ENCODE results near the gene CHRM2.

The CHRM2 gene

GRCh38 chr7:136897676-136898075 lies 29.2 kb downstream of the CHRM2 start:
- no peak for DNase-seq

GRCh38 chr7:136900005-136900404 lies 31.6 kb downstream of the CHRM2 start:
- no peak for DNase-seq

DNA sequence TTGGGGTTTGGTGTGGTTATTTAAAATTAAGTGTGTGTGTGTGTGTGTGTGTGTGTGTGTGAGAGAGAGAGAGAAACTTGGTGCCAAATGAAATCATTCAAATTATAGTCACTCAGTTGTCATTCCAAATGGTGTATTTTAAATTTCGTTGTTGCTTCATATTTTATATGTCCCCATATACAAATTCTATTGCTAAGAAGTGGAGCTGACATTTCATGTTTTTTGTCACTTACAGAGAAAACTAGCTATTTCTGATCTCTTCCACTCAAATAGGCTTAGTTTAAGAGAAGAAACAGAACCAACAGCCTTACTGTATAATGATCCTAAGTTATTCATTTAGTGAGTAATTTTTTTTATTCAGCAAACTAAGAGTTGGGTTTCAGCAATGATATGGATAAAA lies 42.3 kb downstream of the CHRM2 start:
- DNase-seq: no peak

DNA sequence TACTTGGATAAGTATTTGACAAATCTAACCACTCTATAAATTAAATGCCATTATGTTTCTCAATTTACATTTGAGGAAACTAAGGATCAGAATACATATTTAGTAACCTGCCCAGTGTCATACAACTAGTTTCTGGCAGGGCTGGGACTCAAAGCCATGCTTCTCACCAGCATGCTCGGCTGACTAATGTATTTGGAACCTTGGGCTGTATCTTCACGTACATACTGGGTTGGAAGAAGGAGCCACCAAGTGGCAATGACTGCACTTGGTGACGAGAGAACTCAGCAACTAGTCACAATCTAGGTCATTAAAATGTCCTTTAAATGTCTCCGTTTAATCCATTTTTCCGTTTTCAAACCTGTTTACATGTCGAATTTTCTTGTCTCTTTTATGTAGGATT lies 42.9 kb downstream of the CHRM2 start:
- DNase-seq: no peak

GRCh38 chr7:136912339-136912738 lies 43.9 kb downstream of the CHRM2 start:
- DNase-seq: no peak

- no peak for DNase-seq
Measured at GRCh38 chr7:136914016-136914415, 45.6 kb downstream of the CHRM2 start.

- DNase-seq: no peak
Measured at GRCh38 chr7:136919820-136920219, 51.4 kb downstream of the CHRM2 start.

DNA sequence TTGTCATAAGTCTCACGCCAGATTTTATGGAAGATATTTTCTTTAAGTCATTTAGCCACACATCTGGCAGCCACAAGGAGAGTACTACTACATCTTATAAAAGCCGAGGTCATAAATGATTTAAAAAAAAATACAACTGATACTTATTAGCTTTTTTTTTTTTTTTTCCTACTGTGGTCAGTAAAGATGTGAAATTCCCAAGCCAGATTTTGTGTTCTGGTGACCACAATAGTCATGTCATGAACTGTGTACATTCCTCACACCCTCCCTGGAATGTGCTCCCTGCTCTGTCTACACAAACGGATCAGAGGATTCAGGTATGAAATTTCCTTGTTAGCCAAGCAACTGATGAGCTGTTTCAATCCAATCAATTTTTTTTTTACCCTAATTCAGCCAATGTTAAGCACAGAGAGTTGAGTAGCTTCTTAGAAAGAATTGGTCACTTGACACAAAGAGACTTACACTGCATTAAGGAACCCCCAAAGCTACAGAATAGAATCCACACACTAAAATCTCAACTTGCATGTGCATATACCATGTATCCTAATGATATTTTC lies 54.7 kb downstream of the CHRM2 start:
- peak in 1 of 2 experiments; percentile 31 for DNase-seq

GRCh38 chr7:136925044-136925443 lies 56.6 kb downstream of the CHRM2 start:
- no peak for DNase-seq

GRCh38 chr7:136925556-136925955 lies 57.1 kb downstream of the CHRM2 start:
- DNase-seq: no peak

DNA sequence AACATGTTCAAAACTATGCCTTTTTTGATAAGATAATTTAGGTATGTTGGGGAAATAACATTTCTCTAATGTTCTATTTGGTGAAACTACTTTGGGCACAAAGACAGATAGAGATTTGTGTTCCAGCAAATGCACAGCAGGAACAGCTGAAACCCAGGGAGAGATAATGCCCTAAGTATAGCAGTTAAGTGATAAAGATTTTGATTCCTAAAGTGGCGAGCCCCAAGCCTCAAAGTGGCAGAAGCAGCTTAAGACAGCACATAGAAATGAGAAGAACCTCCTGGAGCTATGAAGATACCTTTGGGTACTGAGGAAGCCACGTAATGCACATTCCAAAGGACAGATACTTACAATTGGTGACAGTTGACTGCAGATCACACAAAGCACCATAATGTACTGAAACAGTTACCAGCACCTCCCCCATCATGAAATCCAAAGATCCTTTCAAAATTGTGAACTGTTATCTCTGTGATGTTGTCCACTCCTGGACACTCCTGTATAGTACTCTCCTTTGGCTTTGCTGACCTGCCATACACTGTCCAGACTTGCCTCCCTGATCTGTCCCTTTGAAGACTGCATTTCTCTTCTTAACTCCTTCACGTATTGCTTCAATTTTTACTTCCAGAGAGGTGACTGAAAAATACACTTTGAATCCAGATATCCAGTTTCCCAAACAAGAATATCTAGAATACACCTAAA lies 62.9 kb downstream of the CHRM2 start:
- no peak for DNase-seq

GRCh38 chr7:136937436-136937835 lies 69.0 kb downstream of the CHRM2 start:
- DNase-seq: no peak

- no peak for DNase-seq
Measured at GRCh38 chr7:136938476-136938875, 70.0 kb downstream of the CHRM2 start.

GRCh38 chr7:136940122-136940521 lies 71.7 kb downstream of the CHRM2 start:
- no peak for DNase-seq

DNA sequence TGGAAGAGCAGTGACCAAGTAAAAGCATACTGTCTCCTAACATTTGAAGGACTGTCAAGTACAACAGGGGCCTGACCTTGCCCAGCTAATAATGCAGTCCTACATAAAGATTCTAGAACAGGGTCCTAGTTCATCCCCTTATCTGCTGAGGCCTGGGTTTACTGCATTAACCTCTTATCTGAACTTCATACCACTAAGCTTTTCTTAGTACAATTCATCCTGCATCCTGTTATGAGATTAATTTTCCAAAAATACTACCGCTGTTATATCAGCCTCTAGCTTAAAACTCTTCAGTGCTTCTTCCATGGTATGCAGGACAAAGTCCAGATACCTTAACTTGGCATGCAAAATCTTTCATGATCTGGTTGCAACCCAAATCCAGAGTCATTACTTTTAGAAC lies 72.5 kb downstream of the CHRM2 start:
- DNase-seq: no peak

GRCh38 chr7:136941816-136942215 lies 73.4 kb downstream of the CHRM2 start:
- DNase-seq: no peak

GRCh38 chr7:136942401-136942800 lies 73.9 kb downstream of the CHRM2 start:
- no peak for DNase-seq

DNA sequence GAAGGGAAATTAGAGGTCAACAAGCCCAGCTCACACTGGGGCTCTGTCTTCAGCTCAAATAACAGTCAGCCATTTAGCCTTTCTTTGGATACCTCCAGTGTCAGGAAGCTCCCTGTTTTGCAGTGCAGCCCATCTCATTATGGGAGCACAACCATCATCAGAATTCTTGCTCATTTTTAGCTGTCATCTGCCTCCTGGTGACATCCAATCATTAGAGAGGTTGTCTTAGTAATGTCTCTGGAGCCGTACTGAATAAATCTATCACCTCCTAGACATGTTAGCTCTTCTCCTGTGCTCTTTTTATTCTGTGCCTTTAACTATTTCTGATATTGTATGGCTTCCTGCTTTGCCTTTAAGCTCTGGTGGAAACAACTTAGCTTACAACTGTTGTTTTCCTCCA lies 74.5 kb downstream of the CHRM2 start:
- no peak for DNase-seq

DNA sequence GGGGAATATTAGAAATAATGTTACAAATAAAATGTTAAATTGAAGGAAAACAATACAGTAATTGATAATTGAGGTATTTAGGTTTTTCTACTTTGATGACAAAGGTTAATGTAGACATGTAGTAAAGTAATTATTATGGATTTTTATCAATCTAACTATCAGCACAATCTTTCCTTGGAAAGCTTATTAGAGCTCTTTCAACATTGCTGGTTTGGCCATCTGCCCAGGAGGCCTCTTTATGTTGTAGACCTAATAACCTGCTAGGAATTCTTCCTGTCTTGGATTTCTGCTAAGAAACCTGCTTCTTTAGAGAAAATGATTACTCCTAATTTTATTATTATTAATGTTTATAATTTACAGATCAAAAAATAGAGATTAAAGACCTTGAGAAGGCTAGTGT lies 78.9 kb downstream of the CHRM2 start:
- peak in 1 of 2 experiments; percentile 6 for DNase-seq

GRCh38 chr7:136950331-136950730 lies 81.9 kb downstream of the CHRM2 start:
- DNase-seq: no peak

- no peak for DNase-seq
Measured at GRCh38 chr7:136953386-136953785, 84.9 kb downstream of the CHRM2 start.

GRCh38 chr7:136956232-136956631 lies 87.8 kb downstream of the CHRM2 start:
- DNase-seq: no peak

DNA sequence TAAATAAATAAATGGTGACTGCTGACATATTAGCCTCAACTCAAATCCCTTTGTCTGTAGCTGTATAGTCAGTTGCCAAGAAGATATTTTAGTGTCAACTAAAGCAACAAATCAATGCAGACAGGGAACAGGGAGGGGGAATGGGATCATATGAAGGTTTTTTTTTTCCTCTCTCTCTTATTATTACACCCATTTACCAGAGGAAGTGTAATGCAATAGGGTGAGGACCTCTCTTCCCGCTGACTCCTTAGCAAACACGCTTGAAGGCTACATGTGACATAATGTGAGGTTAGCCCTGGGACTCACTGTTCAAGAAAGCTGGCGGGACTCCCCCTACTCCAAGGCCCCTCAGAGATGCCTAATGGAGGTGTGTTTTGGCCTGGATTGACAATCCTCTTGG lies 88.2 kb downstream of the CHRM2 start:
- no peak for DNase-seq

DNA sequence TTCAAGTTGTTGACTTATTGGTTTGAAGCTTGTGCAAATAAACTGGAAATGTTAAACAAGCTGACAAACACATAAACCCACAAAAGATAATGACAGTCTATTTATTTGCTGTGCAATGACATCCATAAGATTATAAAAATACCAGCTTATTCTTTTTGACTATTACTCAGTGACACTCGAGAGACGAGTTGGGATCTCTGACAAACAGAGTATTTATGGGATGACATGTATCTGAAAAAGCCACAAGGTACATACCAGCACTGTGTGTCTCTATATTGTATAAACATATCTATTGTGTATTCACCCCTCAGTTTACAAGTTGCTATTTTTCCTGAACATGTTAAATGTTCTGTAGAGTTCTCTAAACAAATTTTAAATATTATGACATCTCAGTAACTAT lies 88.9 kb downstream of the CHRM2 start:
- no peak for DNase-seq

- no peak for DNase-seq
Measured at GRCh38 chr7:136958016-136958415, 89.6 kb downstream of the CHRM2 start.
